Heart left ventricle (tissue), 16 donors: ENCODE measurements around the gene SPATA1. TPM values are rescaled to one million over a fixed set of nuclear protein-coding genes. Genes with fewer than 3 reads are reported as not detected.
A peak's percentile ranks its signal among the peaks of the same experiment; 100 is the strongest.
"Not testable (repeated sequence)": the region's sequence is repeated elsewhere in the genome, so short reads cannot be mapped to it uniquely, and the experiment has no call there.

Source experiments
- ATAC-seq, 4 donors: fragments of 200-7000 bp; cut with Tn5 transposase; one replicate each; pipeline ENCODE4 v1.9.1; 2020 to 2022; ENCODE audit warnings: moderate library complexity in 4 of 4, mild to moderate bottlenecking in 3 of 4, moderate number of reproducible peaks in 1 of 4
- DNase-seq, 5 donors: peaks; one replicate each; pipeline ENCODE4 v3.0.0-alpha.2; 2020
- H3K27ac ChIP-seq, 12 donors: fragments of 200-600 bp; sonication (generic) in 4 of 12; one replicate each; pipeline versions ENCODE4 v1.5.0 to v1.8.0; 2016 to 2022; ENCODE audit warnings: mild to moderate bottlenecking in 2 of 12
- H3K27me3 ChIP-seq, 9 donors: fragments of 200-600 bp; sonication (generic) in 2 of 9; one replicate each; pipeline versions ENCODE4 v1.5.1 to v1.8.0; 2016 to 2022; ENCODE audit warnings: mild to moderate bottlenecking in 3 of 9
- H3K36me3 ChIP-seq, 9 donors: fragments of 200-600 bp; sonication (generic) in 2 of 9; one replicate each; pipeline versions ENCODE4 v1.5.0 to v1.8.0; 2018 to 2022; ENCODE audit warnings: mild to moderate bottlenecking in 2 of 9
- H3K4me1 ChIP-seq, 12 donors: fragments of 200-600 bp; sonication (generic) in 4 of 12; one replicate each; pipeline versions ENCODE4 v1.5.0 to v1.8.0; 2016 to 2022; ENCODE audit warnings: mild to moderate bottlenecking in 3 of 12
- H3K4me3 ChIP-seq, 12 donors: fragments of 200-600 bp; sonication (generic) in 4 of 12; one replicate each; pipeline versions ENCODE4 v1.5.0 to v1.8.0; 2017 to 2022; ENCODE audit warnings: mild to moderate bottlenecking in 9 of 12, moderate library complexity in 4 of 12
- H3K9me3 ChIP-seq, 12 donors: fragments of 200-600 bp; sonication (generic) in 4 of 12; one replicate each; pipeline versions ENCODE4 v1.5.0 to v1.8.0; 2016 to 2022; ENCODE audit warnings: mild to moderate bottlenecking in 1 of 12
- POLR2A ChIP-seq, 2 donors: fragments of 450-650 bp; IDR thresholded peaks; one replicate each; pipeline ENCODE4 v1.6.1; 2017; ENCODE audit warnings: antibody characterized with exemption in 2 of 2, mild to moderate bottlenecking in 2 of 2, moderate library complexity in 2 of 2
- WGBS, 4 donors: extraction: QIAGEN DNeasy Blood & Tissue Kit in 2 of 4; methylation state at CpG; one replicate each; pipeline versions ENCODE4 v1.1.5 to v1.1.7; 2013 to 2018; 5-methylcytosine and 5-hydroxymethylcytosine counted together
- intact Hi-C, 10 donors: fragments of 100-400 bp; cut with DNase I; formaldehyde crosslinking; loops; one replicate each; pipeline versions ENCODE4 v1.11.1 to v1.14.2; 2022
- polyA plus RNA-seq, 2 donors: library from polyadenylated mRNA; stranded (reverse); fragments of 200-250 nt; gene quantifications; one replicate each; pipeline ENCODE4 v1.2.3, GENCODE V29; 2013
- total RNA-seq, 9 donors: library from RNA; depleted of rRNA in 2 of 9; stranded (reverse); fragments of >200 nt in 2 of 9; fragmentation: NEBNext Ultra II Directional in 3 of 9; extraction: Animal tissue kit (Norgen Biotek cat#: 25700) in 3 of 9; gene quantifications; one replicate each; pipeline versions ENCODE4 v1.1.0 to v1.2.4, GENCODE V29; 2016 to 2023
- TF ChIP-seq, protein P1 (sequence below), 12 donors: fragments of 200-600 bp; sonication (generic) in 4 of 12; IDR thresholded peaks; one replicate each; pipeline versions ENCODE4 v1.5.0 to v1.8.0; 2018 to 2022; ENCODE audit warnings: antibody characterized with exemption in 12 of 12, mild to moderate bottlenecking in 5 of 12
- donor health status: ischemic (EF 13 %, LVEDD 7.1; RV severe dilation, severe dysfunction).
- donor health status: healthy with polysubstance abuse.
- donor health status: DM: no; HTN: yes; CAD: no.
- donor health status: DM: no; HTN: no; CAD: no.
- donor health status: ischemic (EF 25% LVEDD 6.9; RV normal size, moderate dysfunction).
- donor health status: ischemic (EF 25% LVEDD 5.7; RV mildly dilated, moderate dysfunction).
- donor health status: healthy.
- donor health status: DM: yes; HTN: yes; CAD: no.
- donor health status: ischemic (EF 35%, LVEDD 5.7; RV mildly dilated, moderate dysfunction).
- donor health status: nonischemic (EF 11% LVEDD 7.7; RV severe dilation, severe dysfunction).
- donor health status: DM: yes; HTN: yes; CAD: no.
- donor health status: PGD.
- donor health status: ischemic (EF 29% LVEDD 5.4; RV normal size, mild dysfunction).
- donor health status: nonischemic (EF 23%, LVEDD 6.1; RV moderate dilation, normal function).

The SPATA1 gene
- total and polyA plus RNA-seq, 11 donors = 0.19 to 2.0 (median 1.2) TPM; not detected in 2

DNA sequence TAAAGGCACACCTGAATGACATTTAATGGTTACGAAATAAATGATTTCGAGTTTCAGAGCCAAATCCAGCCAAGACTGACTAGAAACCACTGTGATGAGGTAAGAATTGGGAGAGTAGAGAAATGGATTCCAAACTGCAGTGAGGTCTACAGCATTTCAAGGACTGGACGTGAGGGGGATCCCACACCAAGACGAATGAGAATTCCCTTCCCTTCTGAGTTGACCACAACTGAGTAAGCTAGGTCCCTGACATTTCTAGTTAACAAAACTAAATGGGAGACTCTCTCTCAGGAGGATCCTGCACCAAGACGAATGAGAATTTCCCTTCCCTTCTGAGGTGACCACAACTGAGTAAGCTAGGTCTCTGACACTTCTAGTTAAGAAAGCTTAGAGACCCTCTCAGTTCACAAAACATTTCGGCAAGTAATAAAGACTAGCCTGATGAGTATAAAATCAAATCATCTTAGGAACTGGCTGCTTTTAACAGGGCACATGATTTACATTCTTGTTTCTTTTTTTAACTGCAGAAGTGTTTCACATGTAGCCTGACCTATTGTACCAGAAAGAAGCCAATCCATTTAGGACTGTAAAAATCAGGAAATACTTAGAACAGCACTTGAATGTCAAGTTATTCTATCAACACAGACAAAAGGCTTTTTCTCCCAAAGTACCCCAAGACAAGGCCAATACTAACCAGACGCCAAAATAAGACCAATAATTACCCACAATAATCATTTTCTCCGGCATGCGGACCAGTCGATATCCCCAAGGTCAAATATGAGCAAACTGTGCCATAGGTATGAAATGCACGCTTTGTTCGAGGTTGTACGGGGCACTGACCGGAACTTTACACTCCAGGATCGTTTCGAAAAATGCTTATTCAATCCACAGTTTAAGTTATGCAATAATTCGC is 1.4 kb upstream of the SPATA1 start:
- H3K9me3 ChIP-seq = peaks cover 0 to 14% (median 0%) of the 10 kb centered on the region in 12 donors
- 5 to 7% (median 6%) methylated on average over 17 of the region's 17 CpGs for WGBS, 4 donors
- H3K27me3 ChIP-seq = no peaks in the 10 kb centered on the region
- TF ChIP-seq, protein P1, sequence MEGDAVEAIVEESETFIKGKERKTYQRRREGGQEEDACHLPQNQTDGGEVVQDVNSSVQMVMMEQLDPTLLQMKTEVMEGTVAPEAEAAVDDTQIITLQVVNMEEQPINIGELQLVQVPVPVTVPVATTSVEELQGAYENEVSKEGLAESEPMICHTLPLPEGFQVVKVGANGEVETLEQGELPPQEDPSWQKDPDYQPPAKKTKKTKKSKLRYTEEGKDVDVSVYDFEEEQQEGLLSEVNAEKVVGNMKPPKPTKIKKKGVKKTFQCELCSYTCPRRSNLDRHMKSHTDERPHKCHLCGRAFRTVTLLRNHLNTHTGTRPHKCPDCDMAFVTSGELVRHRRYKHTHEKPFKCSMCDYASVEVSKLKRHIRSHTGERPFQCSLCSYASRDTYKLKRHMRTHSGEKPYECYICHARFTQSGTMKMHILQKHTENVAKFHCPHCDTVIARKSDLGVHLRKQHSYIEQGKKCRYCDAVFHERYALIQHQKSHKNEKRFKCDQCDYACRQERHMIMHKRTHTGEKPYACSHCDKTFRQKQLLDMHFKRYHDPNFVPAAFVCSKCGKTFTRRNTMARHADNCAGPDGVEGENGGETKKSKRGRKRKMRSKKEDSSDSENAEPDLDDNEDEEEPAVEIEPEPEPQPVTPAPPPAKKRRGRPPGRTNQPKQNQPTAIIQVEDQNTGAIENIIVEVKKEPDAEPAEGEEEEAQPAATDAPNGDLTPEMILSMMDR (IDR thresholded peaks at IDR 0.05) = no peak
- no peak for TF ChIP-seq POLR2A (IDR thresholded peaks at IDR 0.05)
- intact Hi-C loops = loop anchor here in 7 of 10 donors (2.0 to 10.0 kb wide), 8 partner anchors 16 to 210 kb away; partner anchors contain the start of genes CTBS (in 5 of the 7) and RPF1 (in 1 of the 7)
- no peak for ATAC-seq
- DNase-seq = no peak
- peaks cover 5 to 65% (median 44%) of the 10 kb centered on the region in 12 donors for H3K4me1 ChIP-seq
- H3K27ac ChIP-seq = peak overlapping the region; percentile 89 to 99 (median 96)
- peaks cover 0 to 23% (median 16%) of the 10 kb centered on the region in 9 donors for H3K36me3 ChIP-seq
- H3K4me3 ChIP-seq = peak overlapping the region; percentile 47 to 91 (median 82)

GRCh38 chr1:84505493-84506001 is 639 bp upstream of the SPATA1 start:
- TF ChIP-seq POLR2A (IDR thresholded peaks at IDR 0.05) = no peak
- TF ChIP-seq, protein P1 (IDR thresholded peaks at IDR 0.05) = peak in 1 of 12 donors; percentile 10
- Histone ChIP-seq H3K27me3 (no peaks in the 10 kb centered on the region), H3K9me3 (peaks cover 0 to 21% (median 0%) of the 10 kb centered on the region in 12 donors), H3K27ac (peak overlapping the region; percentile 89 to 99 (median 96)), H3K4me3 (peak overlapping the region; percentile 47 to 91 (median 82)), H3K36me3 (peaks cover 0 to 16% (median 9%) of the 10 kb centered on the region in 9 donors), H3K4me1 (peaks cover 5 to 57% (median 38%) of the 10 kb centered on the region in 12 donors)
- 0 to 1% (median 0%) methylated on average over 20 to 47 of the region's 47 CpGs for WGBS, 4 donors
- DNase-seq (peak in 1 of 5 donors; percentile 75), ATAC-seq (peak; percentile 22 to 78 (median 64))
- intact Hi-C loops = loop anchor here in 8 of 10 donors (1.0 to 10.0 kb wide), 11 partner anchors 17 to 211 kb away; partner anchors contain the start of genes CTBS (in 7 of the 8) and RPF1 (in 2 of the 8)

DNA sequence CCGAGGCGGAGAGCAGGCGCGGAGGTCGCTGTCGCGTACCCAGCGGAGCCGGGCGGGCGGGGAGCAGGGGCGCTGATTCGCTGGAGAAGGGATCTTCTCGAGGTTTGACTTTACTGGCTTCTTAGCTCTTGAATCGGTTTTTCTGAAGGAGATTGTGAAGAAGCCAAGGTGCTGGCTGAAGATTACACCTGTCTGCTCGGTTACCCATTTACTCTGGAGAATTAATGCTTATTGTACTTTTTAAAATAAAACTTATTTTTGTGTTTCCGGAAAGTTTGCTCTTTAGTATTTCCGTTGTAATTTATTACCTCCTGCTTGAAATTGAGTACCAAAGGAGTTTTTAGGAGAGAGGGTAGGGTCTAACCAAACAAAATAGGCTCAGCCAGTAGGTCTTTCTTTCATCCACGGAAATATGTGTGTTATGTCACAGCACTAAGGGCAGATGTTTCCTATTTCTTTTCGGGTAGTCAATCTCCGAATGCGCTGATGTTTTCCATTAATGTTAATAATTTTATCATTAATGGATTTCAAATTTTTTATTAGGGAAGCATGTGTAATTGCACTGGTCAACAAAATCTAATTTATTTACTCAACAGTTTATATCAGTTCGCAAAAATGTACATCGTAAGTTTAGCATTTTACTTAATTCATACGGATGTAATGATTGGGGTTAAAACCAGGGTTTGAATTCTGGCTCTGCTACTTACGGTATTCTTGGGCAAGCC is 705 bp downstream of the SPATA1 start:
- TF ChIP-seq POLR2A (IDR thresholded peaks at IDR 0.05) = no peak
- TF ChIP-seq, protein P1 (IDR thresholded peaks at IDR 0.05) = peak in 1 of 12 donors; percentile 13
- intact Hi-C loops = loop anchor here in 8 of 10 donors (1.0 to 10.0 kb wide), 8 partner anchors 28 to 212 kb away; partner anchors contain the start of genes CTBS (in 7 of the 8) and RPF1 (in 1 of the 8)
- Histone ChIP-seq H3K27me3 (no peaks in the 10 kb centered on the region), H3K27ac (peak overlapping the region; percentile 89 to 99 (median 96)), H3K4me3 (peak overlapping the region; percentile 47 to 91 (median 82)), H3K36me3 (peaks cover 0 to 8% (median 0%) of the 10 kb centered on the region in 9 donors), H3K4me1 (peaks cover 0 to 44% (median 29%) of the 10 kb centered on the region in 12 donors), H3K9me3 (peaks cover 0 to 25% (median 0%) of the 10 kb centered on the region in 12 donors)
- 12 to 20% (median 13%) methylated on average over 18 to 26 of the region's 26 CpGs for WGBS, 4 donors
- DNase-seq (no peak), ATAC-seq (no peak)

DNA sequence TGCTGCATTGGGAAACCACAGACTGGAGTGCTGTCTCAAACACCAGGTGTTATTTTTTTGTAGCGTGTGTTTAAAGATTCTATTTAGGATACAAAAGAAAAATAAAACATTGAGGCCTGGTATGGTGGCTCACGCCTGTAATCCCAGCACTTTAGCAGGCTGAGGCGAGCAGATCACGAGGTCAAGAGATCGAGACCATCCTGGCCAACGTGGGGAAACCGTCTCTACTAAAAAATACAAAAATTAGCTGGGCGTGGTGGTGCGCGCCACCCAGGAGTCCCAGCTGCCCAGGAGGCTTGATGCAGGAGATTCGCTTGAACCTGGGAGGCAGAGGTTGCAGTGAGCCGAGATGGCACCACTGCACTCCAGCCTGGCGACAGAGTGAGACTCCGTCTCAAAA is 1.7 kb downstream of the SPATA1 start:
- not testable (repeated sequence) for H3K27me3 ChIP-seq, H3K36me3 ChIP-seq, ATAC-seq, DNase-seq, H3K27ac ChIP-seq
- peak overlapping the region in 1 of 12 donors; percentile 89 for H3K4me3 ChIP-seq
- H3K9me3 ChIP-seq = peaks cover 0 to 25% (median 0%) of the 10 kb centered on the region in 12 donors
- intact Hi-C loops = loop anchor here in 8 of 10 donors (2.0 to 10.0 kb wide), 7 partner anchors 64 to 213 kb away; partner anchors contain the start of gene CTBS (in 7 of the 8)
- peaks cover 0 to 35% (median 20%) of the 10 kb centered on the region in 12 donors for H3K4me1 ChIP-seq
- 89 to 97% (median 94%) methylated on average over 14 of the region's 14 CpGs for WGBS, 4 donors
